GM12873 (cell line): ENCODE measurements around the gene NLRP5.

Source experiments
- CTCF ChIP-seq: IDR thresholded peaks from 2 replicates; pipeline ENCODE4 v1.5.1; 2012; ENCODE audit warnings: low read depth, mild to moderate bottlenecking, moderate library complexity, low read length, control low read depth; ENCODE audit not compliant: insufficient read depth; ENCODE audit errors: missing control alignments

The NLRP5 gene

GRCh38 chr19:56015756-56016155 lies 29.2 kb downstream of the NLRP5 start:
- no peak for TF ChIP-seq CTCF

GRCh38 chr19:56026769-56027168 lies 40.2 kb downstream of the NLRP5 start:
- no peak for TF ChIP-seq CTCF

GRCh38 chr19:56053596-56053995 lies 67.0 kb downstream of the NLRP5 start:
- TF ChIP-seq CTCF, result no peak

GRCh38 chr19:56066152-56067023 lies 79.8 kb downstream of the NLRP5 start:
- TF ChIP-seq CTCF, result peak; percentile 94

GRCh38 chr19:56069642-56070041 lies 83.1 kb downstream of the NLRP5 start:
- TF ChIP-seq CTCF, result no peak

GRCh38 chr19:56071151-56071550 lies 84.6 kb downstream of the NLRP5 start:
- peak; percentile 48 for TF ChIP-seq CTCF

GRCh38 chr19:56076498-56076897 lies 89.9 kb downstream of the NLRP5 start:
- peak; percentile 82 for TF ChIP-seq CTCF
